H1 (cell line): ENCODE measurements around the gene SH3PXD2A. TPM values are rescaled to one million over a fixed set of nuclear protein-coding genes. Genes with fewer than 3 reads are reported as not detected.

Experiments used
- CTCF ChIA-PET: fragments of 300-600 bp; sonication (Branson Sonifier 250); formaldehyde crosslinking; loops from one replicate; lab custom pipeline; 2021; ENCODE audit not compliant: partially characterized antibody; lab: Charles Lee
- POLR2A ChIA-PET: fragments of 300-600 bp; sonication (Branson Sonifier 250); formaldehyde crosslinking; loops from one replicate; lab custom pipeline; 2021; ENCODE audit warnings: inconsistent platforms; ENCODE audit not compliant: partially characterized antibody; lab: Charles Lee
- DNase-seq, 2 experiments: peaks; one replicate each; pipeline versions ENCODE4 v3.0.0 to v3.0.0-alpha.2; 2010 to 2022; ENCODE audit warnings: low spot score in 2 of 2, low read depth in 1 of 2, mixed read lengths in 1 of 2
- FAIRE-seq: peaks from 2 replicates; lab custom pipeline; 2011; peaks lifted over from hg19 to GRCh38; lab: Jason Lieb, UNC
- H2AFZ ChIP-seq: 2 replicates; pipeline ENCODE4 v1.8.1; 2012; ENCODE audit warnings: low read length, inconsistent platforms
- H2AK5ac ChIP-seq: 2 replicates; pipeline ENCODE4 v1.6.1; 2013; ENCODE audit warnings: low read depth, low read length
- H2BK120ac ChIP-seq: replicated peaks from 2 replicates; pipeline ENCODE3; 2013; ENCODE audit warnings: low read depth, low read length, inconsistent platforms
- H2BK12ac ChIP-seq: 2 replicates; pipeline ENCODE4 v1.6.1; 2013; ENCODE audit warnings: low read depth, low read length
- H2BK15ac ChIP-seq: 2 replicates; pipeline ENCODE4 v1.6.1; 2013; ENCODE audit warnings: low read length
- H2BK20ac ChIP-seq: 2 replicates; pipeline ENCODE4 v1.6.1; 2013; ENCODE audit warnings: low read length
- H2BK5ac ChIP-seq: 2 replicates; pipeline ENCODE4 v1.6.1; 2013; ENCODE audit warnings: low read depth, low read length
- H3K14ac ChIP-seq: 2 replicates; pipeline ENCODE4 v1.6.1; 2013; ENCODE audit warnings: inconsistent platforms; ENCODE audit not compliant: insufficient read length
- H3K18ac ChIP-seq: 2 replicates; pipeline ENCODE4 v1.6.1; 2013; ENCODE audit warnings: low read length; ENCODE audit errors: extremely low read depth
- H3K23ac ChIP-seq: 2 replicates; pipeline ENCODE4 v1.6.1; 2013; ENCODE audit warnings: inconsistent platforms; ENCODE audit not compliant: insufficient read length
- H3K23me2 ChIP-seq: 2 replicates; pipeline ENCODE4 v1.6.1; 2013; ENCODE audit warnings: low read depth, low read length
- H3K27ac ChIP-seq: 2 replicates; pipeline ENCODE4 v1.6.1; 2011; ENCODE audit warnings: low read depth, low read length, inconsistent platforms
- H3K27me3 ChIP-seq, 4 experiments: replicated peaks in 1 of 4; 1 replicate in 1 of 4; 2 replicates in 3 of 4; pipeline versions ENCODE4 v1.6.1 to v1.8.1; 2011 to 2013; ENCODE audit warnings: low read length in 3 of 4, mild to moderate bottlenecking in 3 of 4, inconsistent platforms in 2 of 4, mixed read lengths in 2 of 4, moderate library complexity in 1 of 4; ENCODE audit not compliant: control insufficient read depth in 3 of 4, insufficient read depth in 3 of 4; ENCODE audit errors: extremely low read depth in 1 of 4
- H3K36me3 ChIP-seq, 4 experiments: 2 replicates each; pipeline versions ENCODE4 v1.6.1 to v1.8.1; 2011 to 2013; ENCODE audit warnings: mild to moderate bottlenecking in 4 of 4, low read length in 3 of 4, moderate library complexity in 2 of 4, control low read depth in 1 of 4, inconsistent platforms in 1 of 4; ENCODE audit not compliant: insufficient read depth in 4 of 4, control insufficient read depth in 2 of 4
- H3K4ac ChIP-seq: replicated peaks from 2 replicates; pipeline ENCODE3; 2013; ENCODE audit warnings: low read length, low read depth, mixed read lengths, inconsistent platforms; ENCODE audit not compliant: insufficient read length
- H3K4me1 ChIP-seq, 4 experiments: replicated peaks in 1 of 4; 1 replicate in 1 of 4; 2 replicates in 3 of 4; pipeline versions ENCODE4 v1.6.1 to v1.8.1; 2011 to 2013; ENCODE audit warnings: low read length in 3 of 4, inconsistent platforms in 2 of 4, mixed read lengths in 1 of 4; ENCODE audit not compliant: insufficient read depth in 4 of 4, control insufficient read depth in 3 of 4
- H3K4me2 ChIP-seq, 2 experiments: 2 replicates each; pipeline versions ENCODE4 v1.6.1 to v1.8.1; 2011 to 2013; ENCODE audit warnings: low read depth in 2 of 2, low read length in 2 of 2, control low read depth in 1 of 2, inconsistent platforms in 1 of 2, mild to moderate bottlenecking in 1 of 2; ENCODE audit not compliant: insufficient read depth in 1 of 2
- H3K4me3 ChIP-seq, 4 experiments: fragments of 200-600, 300-600 bp in 1 of 4; sonication (generic), shearing (Covaris generic), sonication (Bioruptor Twin) in 1 of 4; 2 replicates each; pipeline versions ENCODE4 v1.5.1 to v1.8.1; 2011 to 2016; ENCODE audit warnings: low read length in 4 of 4, low read depth in 3 of 4, control low read depth in 2 of 4, inconsistent platforms in 2 of 4, mild to moderate bottlenecking in 2 of 4, mixed read lengths in 1 of 4, moderate library complexity in 1 of 4; ENCODE audit not compliant: insufficient read depth in 2 of 4; ENCODE audit errors: extremely low read depth in 1 of 4
- H3K56ac ChIP-seq: replicated peaks from 2 replicates; pipeline ENCODE3; 2013; ENCODE audit warnings: low read depth, mild to moderate bottlenecking, mixed read lengths, low read length, inconsistent platforms; ENCODE audit not compliant: insufficient read length
- H3K79me1 ChIP-seq: 2 replicates; pipeline ENCODE4 v1.6.1; 2013; ENCODE audit warnings: low read depth, low read length, control low read depth
- H3K79me2 ChIP-seq, 2 experiments: 2 replicates each; pipeline versions ENCODE4 v1.6.1 to v1.8.1; 2012 to 2013; ENCODE audit warnings: low read length in 2 of 2, mild to moderate bottlenecking in 2 of 2, inconsistent platforms in 1 of 2; ENCODE audit not compliant: insufficient read depth in 2 of 2, control insufficient read depth in 1 of 2
- H3K9ac ChIP-seq, 4 experiments: replicated peaks in 1 of 4; 1 replicate in 1 of 4; 2 replicates in 3 of 4; pipeline versions ENCODE4 v1.6.1 to v1.8.1; 2011 to 2013; ENCODE audit warnings: low read depth in 3 of 4, low read length in 3 of 4, control low read depth in 2 of 4, mild to moderate bottlenecking in 2 of 4, moderate library complexity in 2 of 4, inconsistent platforms in 1 of 4; ENCODE audit errors: extremely low read depth in 1 of 4
- H3K9me3 ChIP-seq, 2 experiments: 2 replicates each; pipeline versions ENCODE4 v1.6.1 to v1.8.1; 2012 to 2013; ENCODE audit warnings: mild to moderate bottlenecking in 2 of 2, moderate library complexity in 2 of 2, control low read depth in 1 of 2, inconsistent platforms in 1 of 2, low read depth in 1 of 2, low read length in 1 of 2, mixed read lengths in 1 of 2; ENCODE audit not compliant: insufficient read depth in 2 of 2
- H4K20me1 ChIP-seq, 2 experiments: replicated peaks in 1 of 2; 2 replicates each; pipeline versions ENCODE3 to v1.8.1; 2011 to 2013; ENCODE audit warnings: inconsistent platforms in 2 of 2, low read length in 2 of 2, mild to moderate bottlenecking in 1 of 2; ENCODE audit not compliant: insufficient read depth in 2 of 2, control insufficient read depth in 1 of 2
- H4K5ac ChIP-seq: 2 replicates; pipeline ENCODE4 v1.6.1; 2013; ENCODE audit warnings: low read length, low read depth, mixed read lengths, inconsistent platforms; ENCODE audit not compliant: insufficient read length
- H4K8ac ChIP-seq: 2 replicates; pipeline ENCODE4 v1.8.0; 2013; ENCODE audit warnings: mild to moderate bottlenecking, moderate library complexity, low read length, inconsistent platforms; ENCODE audit not compliant: insufficient read depth; ENCODE audit errors: extremely low read depth
- H4K91ac ChIP-seq: replicated peaks from 2 replicates; pipeline ENCODE3; 2013; ENCODE audit warnings: low read length, mixed read lengths, inconsistent platforms; ENCODE audit not compliant: insufficient read length
- ASH2L ChIP-seq: fragments of 200-600, 300-600 bp; sonication (generic); IDR thresholded peaks from one replicate; pipeline ENCODE4 v1.7.1; 2017; ENCODE audit warnings: low read length
- SIN3A ChIP-seq, 2 experiments: IDR thresholded peaks in 1 of 2; conservative IDR thresholded peaks in 1 of 2; 2 replicates each; pipeline ENCODE4 v1.6.1; 2011 to 2012; ENCODE audit warnings: low read length in 2 of 2, improper control_type of control experiment in 1 of 2, low read depth in 1 of 2, mild to moderate bottlenecking in 1 of 2
- WGBS, 2 experiments: shearing (Covaris generic) in 1 of 2; methylation state at CpG; one replicate each; pipeline versions ENCODE4 v1.1.6 to v1.1.7; 2013 to 2015; ENCODE audit warnings: low lambda C conversion rate in 2 of 2, mixed read lengths in 2 of 2, inconsistent platforms in 1 of 2, low coverage in 1 of 2, missing lambda C conversion rate in 1 of 2; ENCODE audit not compliant: insufficient replicate concordance in 2 of 2, insufficient coverage in 1 of 2, insufficient read length in 1 of 2; ENCODE audit errors: extremely low coverage in 1 of 2, missing lambda C conversion rate in 1 of 2; 5-methylcytosine and 5-hydroxymethylcytosine counted together
- polyA plus RNA-seq, 7 experiments: library from polyadenylated mRNA; depleted of rRNA in 3 of 7; stranded (reverse) in 5 of 7; unstranded in 2 of 7; fragments of >200 nt in 5 of 7; fragments of 200-250 nt in 2 of 7; gene quantifications; 1 replicate in 5 of 7; 2 replicates in 1 of 7; 4 replicates in 1 of 7; pipeline versions ENCODE4 v1.2.1 to v1.2.3, GENCODE V29; 2011 to 2013; ENCODE audit warnings: missing spikeins in 2 of 7, mixed read lengths in 2 of 7
- total RNA-seq: library from RNA; stranded (reverse); fragmentation: NEBNext Ultra II Directional; extraction: Animal tissue kit (Norgen Biotek cat#: 25700); gene quantifications from 2 replicates; pipeline ENCODE4 v1.2.1, GENCODE V29; 2021

Gene SH3PXD2A
- total and polyA plus RNA-seq, 2 of the 8 experiments (the other 6 are each of a cell fraction or from before 2014, with no cell fraction given) = 5.4 to 16.3 TPM

DNA sequence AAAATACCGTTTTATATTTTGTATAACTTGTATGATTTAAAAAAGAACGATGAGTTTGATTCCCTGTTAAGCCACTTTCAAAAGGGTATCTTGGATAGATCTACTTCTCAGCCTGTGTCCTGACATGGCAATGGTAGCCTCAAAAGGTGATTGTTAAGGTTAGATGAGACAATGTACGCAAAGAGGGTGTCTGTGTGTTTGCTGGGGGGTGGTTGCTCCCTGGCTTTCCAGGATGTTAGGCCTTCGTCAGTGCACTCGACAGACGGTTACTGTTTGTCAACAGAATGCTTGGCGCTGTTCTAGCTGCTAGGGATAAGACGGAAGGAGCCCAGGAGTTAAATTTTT is 271.5 kb downstream of the SH3PXD2A start:
- DNase-seq (no peak), FAIRE-seq (no peak)
- H3K9me3 ChIP-seq = 0 out of 4 replicates have a peak, but pooled peaks cover 0 to 2% of the 10 kb centered on the region in 2 experiments
- peaks cover 2% of the 10 kb centered on the region; the same call in 1 of the 2 replicates for H3K23me2 ChIP-seq
- H2AFZ ChIP-seq = no peak overlapping the region
- 93% methylated on average over 8 of the region's 8 CpGs; no CpG with 5 or more reads in 1 of the 2 experiments for WGBS, 2 experiments
- no peak overlapping the region for H4K8ac ChIP-seq
- no peak overlapping the region for H4K5ac ChIP-seq
- H4K91ac ChIP-seq = no peak overlapping the region
- H3K14ac ChIP-seq = no peak overlapping the region
- no peaks in the 10 kb centered on the region; a peak in 1 of 7 replicates for H3K27me3 ChIP-seq
- H2BK15ac ChIP-seq = no peak overlapping the region
- no peaks in the 10 kb centered on the region for H3K36me3 ChIP-seq
- no peak overlapping the region for H3K4ac ChIP-seq
- no peaks in the 10 kb centered on the region for H4K20me1 ChIP-seq
- H2BK20ac ChIP-seq = no peak overlapping the region
- no peak overlapping the region for H3K4me2 ChIP-seq
- H2BK12ac ChIP-seq = no peak overlapping the region
- POLR2A ChIA-PET = no interaction called here
- H3K27ac ChIP-seq = no peak overlapping the region
- no peaks in the 10 kb centered on the region for H3K79me2 ChIP-seq
- H3K4me1 ChIP-seq = no peaks in the 10 kb centered on the region; a peak in 1 of 7 replicates
- no peak overlapping the region for H2BK5ac ChIP-seq
- CTCF ChIA-PET = interaction anchor here (1.1 to 12.0 kb wide), 4 partner anchors 8 to 102 kb away, joined by 4 to 134 read pairs (median 63); no protein-coding TSS in a partner anchor
- no peaks in the 10 kb centered on the region for H3K79me1 ChIP-seq
- H3K18ac ChIP-seq = no peak overlapping the region
- no peak overlapping the region for H2BK120ac ChIP-seq
- H3K4me3 ChIP-seq = no peak overlapping the region
- H3K9ac ChIP-seq = no peak overlapping the region
- H3K23ac ChIP-seq = no peak overlapping the region
- H3K56ac ChIP-seq = no peak overlapping the region
- H2AK5ac ChIP-seq = no peak overlapping the region
- TF ChIP-seq SIN3A (conservative IDR thresholded peaks at IDR 0.05 in 1 of 2, IDR thresholded peaks at IDR 0.05 in 1 of 2; ENCODE audit: low read depth in 1 of 2, low read length in 2 of 2) (no peak), ASH2L (no peak)
